ENCODE measurements around the gene CST5. TPM values are rescaled to one million over a fixed set of nuclear protein-coding genes. Genes with fewer than 3 reads are reported as not detected.

CST5 gene, protein sequence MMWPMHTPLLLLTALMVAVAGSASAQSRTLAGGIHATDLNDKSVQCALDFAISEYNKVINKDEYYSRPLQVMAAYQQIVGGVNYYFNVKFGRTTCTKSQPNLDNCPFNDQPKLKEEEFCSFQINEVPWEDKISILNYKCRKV
- total RNA-seq, result not detected in 2 replicates

DNA sequence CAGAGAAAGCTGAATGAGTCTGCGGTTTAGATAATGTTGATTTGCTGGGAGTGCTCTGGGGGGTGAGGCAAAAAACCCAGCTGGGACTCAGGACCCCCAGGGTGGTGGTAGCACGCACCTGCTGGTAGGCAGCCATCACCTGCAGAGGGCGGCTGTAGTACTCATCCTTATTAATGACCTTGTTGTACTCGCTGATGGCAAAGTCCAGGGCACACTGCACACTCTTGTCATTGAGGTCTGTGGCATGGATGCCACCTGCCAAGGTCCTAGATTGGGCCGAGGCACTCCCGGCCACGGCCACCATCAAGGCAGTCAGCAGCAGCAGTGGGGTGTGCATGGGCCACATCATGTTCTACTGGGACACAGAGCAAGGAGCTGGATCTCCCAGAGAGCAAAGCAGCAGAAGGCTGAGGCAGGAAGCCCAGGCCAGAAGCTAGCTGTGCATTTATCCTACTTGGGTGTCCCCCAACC lies at the start of gene CST5:
Gene CST5 (minus strand): TSS at position 421 of the 471 bp plus-strand sequence. CDS start 72 bp downstream, at position 349.

DNA sequence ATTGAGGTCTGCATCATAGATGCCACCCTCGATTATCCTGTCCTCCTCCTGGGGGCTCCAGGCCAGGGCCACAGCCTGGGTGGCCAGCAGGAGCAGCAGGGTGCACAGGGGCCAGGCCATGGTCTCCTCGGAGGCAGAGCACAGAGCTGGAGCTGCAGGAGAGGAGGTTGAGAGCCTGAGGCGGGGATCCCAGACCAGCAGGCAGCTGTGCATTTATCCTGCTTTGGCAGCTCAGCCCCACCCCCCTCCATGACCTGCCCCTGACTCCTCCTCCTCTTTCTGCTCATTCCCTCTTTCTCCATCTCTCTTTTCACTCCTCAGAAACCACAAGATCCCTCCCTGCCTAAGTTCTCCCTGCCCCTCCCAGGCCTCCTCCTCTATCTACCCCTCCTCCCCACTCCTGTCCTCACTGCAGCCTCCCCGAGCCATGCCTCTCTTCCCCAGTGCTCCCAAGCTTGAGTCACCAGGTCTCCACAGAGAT lies 53.0 kb downstream of the CST5 start, which contains the start of gene CST2:
Gene CST2 (minus strand): TSS at position 189 of the 481 bp plus-strand sequence. CDS start 69 bp downstream, at position 120.

Other genes starting within 250 kb of the CST5 start
- gene CST3, start 241.8 kb downstream of the CST5 start, total RNA-seq, result 815 and 985 TPM in 2 replicates
- not detected in 2 replicates for gene CST4, start 190.7 kb downstream of the CST5 start, total RNA-seq
- gene CST1, start 128.8 kb downstream of the CST5 start, total RNA-seq, result not detected in 2 replicates
- 0.16 TPM in 1 of 2 replicates, not detected in the other for gene CST2, start 53.0 kb downstream of the CST5 start, total RNA-seq
- gene GGTLC1, start 109.0 kb upstream of the CST5 start, total RNA-seq, result not detected in 2 replicates

Measured in cardiac atrium fibroblast (primary cell).